Vagina (tissue), 2 donors: ENCODE measurements around the gene HK2. TPM values are rescaled to one million over a fixed set of nuclear protein-coding genes. Genes with fewer than 3 reads are reported as not detected.

ENCODE experiments used
- DNase-seq, 2 donors: peaks; one replicate each; pipeline ENCODE4 v3.0.0-alpha.2; 2017; ENCODE audit errors: extremely low spot score in 2 of 2
- H3K27ac ChIP-seq: fragments of 200-600 bp; sonication (generic); one replicate; pipeline ENCODE4 v1.5.1; 2019
- H3K27me3 ChIP-seq: fragments of 200-600 bp; sonication (generic); one replicate; pipeline ENCODE4 v1.5.1; 2019
- H3K36me3 ChIP-seq, 2 donors: fragments of 200-600 bp; sonication (generic); one replicate each; pipeline ENCODE4 v1.5.1; 2017 to 2019
- H3K4me1 ChIP-seq: fragments of 200-600 bp; sonication (generic); one replicate; pipeline ENCODE4 v1.5.1; 2019
- H3K4me3 ChIP-seq, 2 donors: fragments of 200-600 bp; sonication (generic); 1 replicate in 1 of 2; 2 replicates in 1 of 2; pipeline ENCODE4 v1.5.1; 2016 to 2019
- H3K9me3 ChIP-seq: fragments of 200-600 bp; sonication (generic); one replicate; pipeline ENCODE4 v1.5.1; 2019
- CTCF ChIP-seq, 3 experiments: fragments of 450-650 bp in 2 of 3; fragments of 200-600 bp in 1 of 3; sonication (generic) in 1 of 3; IDR thresholded peaks; one replicate each; pipeline ENCODE4 v1.5.1; 2017 to 2019; ENCODE audit warnings: antibody characterized with exemption in 3 of 3, mild to moderate bottlenecking in 2 of 3, moderate library complexity in 2 of 3
- POLR2A ChIP-seq, 2 donors: fragments of 450-650 bp; IDR thresholded peaks; one replicate each; pipeline ENCODE4 v1.6.1; 2017; ENCODE audit warnings: antibody characterized with exemption in 2 of 2, mild to moderate bottlenecking in 2 of 2, moderate library complexity in 2 of 2
- POLR2AphosphoS5 ChIP-seq, 2 donors: sonication (generic); formaldehyde crosslinking; IDR thresholded peaks; one replicate each; pipeline ENCODE4 v1.9.0; 2017; ENCODE audit warnings: antibody characterized with exemption in 2 of 2, mild to moderate bottlenecking in 2 of 2, low read depth in 1 of 2; ENCODE audit not compliant: insufficient read depth in 1 of 2
- intact Hi-C: fragments of 100-400 bp; cut with DNase I; formaldehyde crosslinking; loops from one replicate; pipeline ENCODE4 v1.15.1; 2023
- total RNA-seq: library from RNA; depleted of rRNA; stranded (reverse); fragments of >200 nt; gene quantifications from one replicate; pipeline ENCODE4 v1.2.3, GENCODE V29; 2016

Gene HK2
- total RNA-seq, 1 donor from 2014 or later = 5.4 TPM

- Histone ChIP-seq H3K27me3 (no peaks in the 10 kb centered on the region), H3K36me3 (no peaks in the 10 kb centered on the region), H3K27ac (no peak overlapping the region), H3K4me3 (no peak overlapping the region), H3K4me1 (no peaks in the 10 kb centered on the region), H3K9me3 (no peaks in the 10 kb centered on the region)
- no peak for DNase-seq
- TF ChIP-seq POLR2AphosphoS5 (IDR thresholded peaks at IDR 0.05; ENCODE audit: insufficient read depth in 1 of 2, low read depth in 1 of 2) = no peak
- intact Hi-C loops = no loop called here
Observed at GRCh38 chr2:74941284-74941683, 107.4 kb downstream of the HK2 start.

- Histone ChIP-seq H3K4me3 (no peak overlapping the region), H3K27me3 (no peaks in the 10 kb centered on the region), H3K27ac (no peak overlapping the region), H3K4me1 (no peaks in the 10 kb centered on the region), H3K9me3 (no peaks in the 10 kb centered on the region), H3K36me3 (no peaks in the 10 kb centered on the region)
- no peak for DNase-seq
- TF ChIP-seq CTCF (IDR thresholded peaks at IDR 0.05) (no peak), POLR2AphosphoS5 (IDR thresholded peaks at IDR 0.05; ENCODE audit: insufficient read depth in 1 of 2, low read depth in 1 of 2) (no peak), POLR2A (IDR thresholded peaks at IDR 0.05) (no peak)
- intact Hi-C loops = no loop called here
Observed at GRCh38 chr2:74942263-74942662, 108.3 kb downstream of the HK2 start.

Other genes starting within 250 kb of the HK2 start
- gene M1AP, start 185.8 kb upstream of the HK2 start, total RNA-seq = 4.9 TPM
- gene SEMA4F, start 179.9 kb upstream of the HK2 start, total RNA-seq = 8.3 TPM
- gene POLE4, start 124.5 kb downstream of the HK2 start, total RNA-seq = 21.6 TPM